ENCODE results near the gene MARS1.
A peak's percentile ranks its signal among the peaks of the same experiment; 100 is the strongest.

Gene MARS1

DNA sequence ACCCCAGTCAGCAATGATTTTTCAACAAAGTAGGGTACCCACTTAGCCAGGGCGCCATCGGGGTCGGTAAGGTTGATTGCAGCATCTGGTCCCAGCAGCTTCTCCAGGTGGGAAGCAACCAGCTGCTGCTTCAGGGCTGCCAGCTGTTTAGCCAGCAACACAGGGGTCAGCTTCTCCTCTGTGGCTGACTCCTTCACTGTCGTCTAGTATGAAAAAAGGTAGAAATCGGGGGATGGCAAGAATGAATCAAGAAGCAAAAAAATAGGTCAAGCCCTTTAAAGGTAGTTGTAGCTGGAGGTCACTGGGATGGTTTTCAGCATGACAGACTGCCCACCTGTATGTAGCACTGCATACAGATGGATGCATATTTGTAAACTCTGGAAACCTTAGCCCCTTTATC, 46.4 kb downstream of the MARS1 start:
- FAIRE-seq: no peak

DNA sequence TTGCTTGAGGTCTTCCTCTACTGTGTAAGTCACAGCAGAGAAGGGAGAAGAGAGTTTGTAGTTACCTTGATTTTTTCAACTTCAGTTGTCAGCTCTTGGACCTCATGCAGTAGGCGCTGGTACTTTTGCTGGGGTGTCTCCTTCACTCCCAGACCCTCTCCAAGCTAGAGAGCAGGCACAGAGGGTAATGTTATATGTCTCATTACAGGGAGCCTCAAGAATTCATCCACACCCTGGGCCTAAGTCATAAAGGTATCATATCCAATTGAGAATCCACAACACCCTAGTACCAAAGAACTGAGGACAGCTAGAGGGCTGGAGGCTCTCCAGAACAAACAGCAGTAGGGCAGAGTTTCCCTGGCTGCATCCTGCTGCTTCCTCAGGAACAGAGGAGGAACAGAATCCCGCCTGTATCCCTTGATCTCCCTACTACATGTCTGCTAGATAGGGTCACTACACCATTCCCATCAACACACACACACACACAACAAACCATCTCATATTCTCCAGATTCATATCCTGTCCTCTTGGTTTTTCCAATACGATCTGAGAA, 47.2 kb downstream of the MARS1 start:
- no peak for FAIRE-seq

DNA sequence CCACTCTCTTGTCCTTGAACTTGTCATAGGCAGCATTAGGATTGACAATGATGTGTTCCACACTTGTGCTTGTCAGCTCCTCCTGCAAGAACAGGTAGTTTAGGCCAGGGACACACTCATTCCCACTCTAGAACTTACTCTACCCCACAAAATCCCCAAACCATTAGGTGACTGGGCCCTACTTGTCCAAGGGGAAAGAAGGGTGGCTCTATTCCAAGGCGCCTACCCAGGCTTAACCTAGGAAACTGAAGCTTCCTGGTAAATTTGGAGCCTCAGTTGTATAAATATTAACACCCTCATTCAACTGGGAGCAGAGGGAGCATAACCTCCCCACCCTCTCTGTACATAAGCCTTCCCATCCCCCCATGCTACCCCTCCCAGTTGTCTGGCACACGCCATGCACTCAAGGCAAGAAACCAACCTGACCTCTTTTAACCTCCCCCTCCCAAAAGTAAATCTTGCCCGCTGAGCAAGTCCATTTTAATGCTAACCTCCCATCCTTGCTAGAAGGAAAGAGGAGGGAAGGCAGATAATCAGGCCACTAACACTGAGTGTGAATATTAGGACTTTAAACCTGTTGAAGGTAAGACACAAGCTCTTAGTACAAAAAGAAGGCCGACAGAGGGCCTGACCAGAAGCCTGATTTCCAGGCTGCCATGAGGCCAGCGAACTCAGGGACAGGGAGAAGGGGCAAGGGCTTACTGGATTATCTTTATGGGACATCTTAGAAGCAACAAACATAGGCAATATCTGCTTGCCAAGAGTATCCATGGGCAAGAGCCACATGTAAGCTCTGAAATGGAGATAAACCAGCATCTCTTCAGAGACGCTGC, 48.1 kb downstream of the MARS1 start:
- FAIRE-seq: no peak

DNA sequence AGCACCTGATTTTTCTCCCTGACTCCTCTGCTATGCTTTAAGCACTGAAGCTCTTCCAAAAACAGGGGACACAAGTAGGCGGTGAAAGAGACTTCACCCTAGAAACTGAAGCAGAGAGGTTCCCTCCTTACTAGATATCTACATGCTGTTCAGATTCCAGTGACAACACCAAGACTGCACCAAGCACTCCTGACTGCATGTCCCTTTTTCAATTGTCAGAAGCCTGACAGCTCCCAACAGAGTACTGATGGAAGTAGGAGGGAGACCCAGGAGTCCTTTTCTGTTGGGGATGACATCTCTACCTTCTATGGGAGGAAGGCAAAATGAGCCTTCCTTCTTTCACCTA, 48.7 kb downstream of the MARS1 start:
- FAIRE-seq: no peak

DNA sequence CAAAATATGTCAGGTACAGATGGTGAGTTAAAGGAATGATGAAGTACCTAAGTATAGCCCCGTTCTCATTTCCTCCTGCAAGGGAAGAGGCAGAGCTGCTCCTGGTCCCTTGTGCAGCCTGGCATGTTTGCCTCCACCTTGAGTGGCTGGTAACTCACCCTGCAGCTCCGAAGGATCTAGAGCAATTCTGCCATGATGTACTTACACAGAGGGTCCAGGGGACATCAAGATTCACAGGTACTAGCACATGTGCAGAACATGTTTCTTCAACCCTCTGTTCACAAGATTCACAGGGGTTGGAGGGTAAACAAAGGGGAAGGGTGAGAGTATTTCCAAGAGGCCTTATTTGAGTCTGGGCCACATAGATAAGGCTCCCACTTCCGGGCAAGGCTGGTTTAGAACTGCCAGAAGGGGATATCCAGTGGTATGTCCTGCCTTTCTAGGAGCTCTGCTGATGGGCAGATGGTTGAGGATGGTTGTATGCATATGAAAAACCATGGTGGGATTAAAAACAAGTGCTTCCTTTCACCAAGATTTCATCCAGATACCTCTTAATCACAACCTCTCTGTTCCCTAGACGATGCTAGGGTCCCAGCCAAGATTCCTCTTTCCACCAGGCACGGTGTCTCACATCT, 51.4 kb downstream of the MARS1 start:
- FAIRE-seq: no peak

DNA sequence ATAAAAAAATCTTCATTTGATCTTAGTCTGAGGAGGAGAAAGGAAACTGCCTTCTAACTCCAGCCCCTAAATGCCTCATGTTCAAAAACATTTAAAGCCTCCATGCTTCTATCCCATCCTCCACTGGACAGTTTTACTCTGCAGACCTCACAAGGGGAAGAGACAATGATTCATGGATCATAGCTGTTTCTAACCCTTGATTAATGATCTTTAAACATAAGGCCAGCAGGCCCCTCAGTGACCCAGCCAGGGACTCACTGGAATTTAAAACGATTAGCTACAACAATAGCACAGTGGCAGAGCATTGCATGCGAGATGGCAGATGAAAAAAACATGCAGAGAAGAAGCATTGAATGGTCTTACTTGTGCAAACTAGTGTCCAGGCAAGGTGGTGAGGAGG, 53.1 kb downstream of the MARS1 start:
- no peak for FAIRE-seq

DNA sequence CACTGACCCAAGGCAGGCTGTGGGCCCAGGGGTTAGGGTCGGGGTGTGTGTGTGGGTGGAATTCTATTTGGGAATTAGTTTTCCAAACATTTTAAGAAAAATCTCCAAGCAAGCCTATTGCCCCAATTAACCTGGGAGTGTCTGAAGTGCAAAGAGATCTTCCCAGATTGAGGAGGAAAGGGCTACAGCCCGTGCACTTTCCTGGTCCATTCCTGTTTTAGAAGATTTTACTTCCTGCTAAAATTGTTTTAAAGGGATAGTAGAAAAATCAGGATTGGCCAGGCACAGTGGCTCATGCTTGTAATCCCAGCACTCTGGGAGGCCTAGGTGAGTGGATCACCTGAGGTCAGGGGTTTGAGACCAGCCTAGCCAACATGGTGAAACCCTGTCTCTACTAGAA, 53.8 kb downstream of the MARS1 start:
- no peak for FAIRE-seq

DNA sequence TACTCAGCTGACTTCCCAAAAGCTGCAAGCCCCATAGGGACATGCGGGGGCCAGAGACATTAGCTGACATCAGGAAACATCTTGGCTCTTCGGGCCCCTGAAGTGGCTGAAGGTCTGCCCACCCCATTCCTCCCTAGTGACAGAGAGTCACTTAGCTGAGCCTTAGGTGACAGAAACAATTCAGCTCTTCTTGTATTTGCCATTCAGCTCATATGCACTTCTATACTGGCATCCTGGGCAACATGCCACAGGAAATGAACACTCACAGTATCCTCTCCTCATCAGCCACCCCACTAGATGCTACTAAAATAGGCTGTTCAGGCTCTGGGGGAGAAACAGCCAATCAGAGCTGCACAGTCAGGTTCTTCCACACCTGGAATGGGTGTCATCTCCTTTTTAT, 55.7 kb downstream of the MARS1 start:
- no peak for FAIRE-seq

DNA sequence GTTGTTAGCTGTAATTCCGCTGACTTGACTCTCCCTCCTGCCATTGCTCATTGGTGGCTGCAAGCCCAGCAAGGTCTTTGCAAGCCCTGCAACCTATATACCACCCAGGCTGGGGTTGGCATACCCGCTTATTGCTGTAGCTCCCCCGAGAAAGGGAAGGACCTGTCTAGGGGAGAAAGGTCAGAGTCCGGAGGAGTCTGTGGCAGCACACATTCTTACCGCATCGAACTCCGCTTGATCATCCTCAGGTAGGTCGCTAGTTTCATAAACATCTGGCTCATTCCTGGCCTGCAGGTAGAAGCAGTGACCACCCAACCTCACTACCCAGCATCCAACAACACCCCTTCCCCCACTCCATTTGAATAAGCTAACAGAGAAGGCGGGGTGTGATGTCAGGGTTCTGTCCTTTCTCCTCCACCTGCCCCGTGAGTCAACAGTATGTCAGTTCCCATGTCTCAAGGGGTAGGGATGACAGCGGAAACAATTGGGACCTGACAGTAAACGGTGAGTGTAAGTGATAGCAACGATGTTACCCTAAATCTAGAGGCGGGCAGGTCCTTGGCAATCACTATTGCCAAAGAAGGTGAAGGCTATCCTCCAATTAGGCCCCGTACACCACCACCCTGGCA, 58.1 kb downstream of the MARS1 start:
- no peak for FAIRE-seq

DNA sequence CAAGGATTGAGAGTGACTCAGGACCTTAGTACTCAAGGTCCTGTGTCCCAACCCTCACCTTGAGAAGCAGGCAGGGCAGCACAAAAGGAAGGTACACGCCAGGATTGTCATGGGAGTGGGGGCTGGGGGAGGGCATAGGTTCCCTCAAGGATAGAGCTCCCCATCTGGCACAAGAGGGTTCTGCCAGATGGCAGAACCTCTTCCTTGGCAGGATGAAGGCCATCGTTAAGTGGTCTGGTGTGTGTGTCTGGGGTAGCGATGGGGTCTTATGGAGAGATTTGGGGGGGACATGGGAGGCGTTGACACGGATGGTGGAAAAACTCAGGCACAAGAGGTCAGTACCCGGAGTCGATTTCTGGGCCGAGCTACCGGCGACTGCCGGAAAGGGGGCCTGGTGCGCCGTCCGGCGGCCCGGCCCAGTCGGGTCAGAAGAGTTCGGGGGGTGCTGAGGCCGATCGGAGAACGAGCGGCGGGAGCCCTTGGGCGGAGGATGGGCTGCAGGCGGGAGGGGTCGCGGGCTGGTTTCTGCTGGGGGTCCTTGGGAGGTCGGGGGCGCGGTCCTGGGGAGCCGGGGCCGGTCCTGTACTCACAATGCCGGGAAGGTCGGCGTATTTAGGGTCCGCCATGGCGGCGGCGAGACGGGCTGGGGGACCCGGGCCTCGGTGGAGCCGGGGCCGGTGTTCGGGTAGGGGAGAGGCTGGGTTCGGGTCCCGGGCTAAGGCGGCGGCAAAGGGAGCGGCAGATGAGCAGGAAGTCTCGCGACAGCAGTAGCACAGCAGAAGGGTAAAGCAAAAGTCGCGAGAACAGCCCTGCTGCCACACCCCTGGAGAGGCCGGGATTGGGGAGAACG, 58.8 kb downstream of the MARS1 start, which contains the start of gene DCTN2:
Gene DCTN2 (minus strand): TSS at position 755 of the 850 bp plus-strand sequence. CDS start 129 bp downstream, at position 626.
- no peak for FAIRE-seq

DNA sequence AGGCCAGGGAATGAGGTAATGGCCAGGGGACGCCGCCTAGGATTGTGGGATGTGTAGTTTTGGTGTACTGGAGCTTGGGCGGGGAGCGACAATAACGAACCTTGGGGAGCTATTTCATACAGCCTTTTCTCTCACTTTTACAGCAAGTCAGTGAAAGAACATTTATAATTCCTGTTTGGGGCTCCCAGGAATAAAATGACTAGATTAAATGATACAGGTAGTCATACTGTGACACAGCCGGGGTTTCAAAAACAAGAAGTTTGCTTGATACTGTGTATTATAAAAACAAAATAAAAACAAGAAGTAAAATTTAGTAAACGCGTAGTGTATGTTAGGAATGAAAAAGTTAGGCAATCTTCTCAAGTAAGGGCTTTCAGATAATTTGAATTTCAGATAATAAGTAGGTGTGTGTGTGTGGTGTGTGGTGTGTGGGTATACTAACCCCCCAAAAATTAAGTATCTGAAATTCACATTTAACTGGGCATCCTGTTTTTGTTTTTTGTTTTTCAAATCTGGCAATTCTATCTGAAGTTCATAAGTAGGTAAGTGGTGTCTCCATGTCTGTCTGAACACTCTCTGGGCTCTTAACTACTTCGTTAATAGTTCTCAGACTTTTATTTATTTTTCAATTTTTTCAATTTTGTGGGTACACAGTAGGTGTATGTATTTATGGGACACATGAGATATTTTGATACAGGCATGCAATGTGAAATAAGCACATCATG, 59.6 kb downstream of the MARS1 start:
- FAIRE-seq: peak; percentile 51

DNA sequence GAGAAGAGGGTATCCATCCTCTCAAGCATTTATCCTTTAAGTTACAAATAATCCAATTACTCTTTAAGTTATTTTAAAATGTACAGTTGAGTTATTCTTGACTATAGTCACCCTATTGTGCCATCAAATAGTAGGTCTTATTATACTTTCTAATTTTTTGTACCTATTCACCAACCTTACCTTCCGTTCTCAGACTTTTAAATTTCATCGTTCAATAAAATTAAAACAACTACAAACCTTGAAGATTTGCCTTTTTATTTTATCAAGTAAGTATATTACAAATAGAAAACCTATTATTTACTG, 60.1 kb downstream of the MARS1 start:
- no peak for FAIRE-seq

DNA sequence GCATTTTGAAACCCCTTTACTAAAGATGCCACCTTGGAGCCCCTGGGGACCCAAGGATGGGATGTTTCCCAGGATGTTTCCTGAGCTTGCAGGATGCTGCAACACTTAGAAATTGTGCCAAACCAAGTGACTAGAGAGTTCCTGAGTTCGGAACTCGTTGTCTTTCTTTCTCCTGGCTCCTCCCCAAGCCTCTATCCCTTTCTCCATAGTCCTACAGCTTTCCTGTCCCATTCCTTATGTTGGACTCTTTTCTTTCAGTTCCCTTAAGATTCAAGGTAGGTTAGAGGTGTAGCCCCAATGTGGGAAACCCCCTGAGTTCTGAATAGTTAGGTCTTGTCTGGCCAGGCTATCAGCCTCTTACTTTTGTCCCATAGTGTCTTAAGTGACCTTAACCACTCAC, 60.6 kb downstream of the MARS1 start:
- FAIRE-seq: no peak

DNA sequence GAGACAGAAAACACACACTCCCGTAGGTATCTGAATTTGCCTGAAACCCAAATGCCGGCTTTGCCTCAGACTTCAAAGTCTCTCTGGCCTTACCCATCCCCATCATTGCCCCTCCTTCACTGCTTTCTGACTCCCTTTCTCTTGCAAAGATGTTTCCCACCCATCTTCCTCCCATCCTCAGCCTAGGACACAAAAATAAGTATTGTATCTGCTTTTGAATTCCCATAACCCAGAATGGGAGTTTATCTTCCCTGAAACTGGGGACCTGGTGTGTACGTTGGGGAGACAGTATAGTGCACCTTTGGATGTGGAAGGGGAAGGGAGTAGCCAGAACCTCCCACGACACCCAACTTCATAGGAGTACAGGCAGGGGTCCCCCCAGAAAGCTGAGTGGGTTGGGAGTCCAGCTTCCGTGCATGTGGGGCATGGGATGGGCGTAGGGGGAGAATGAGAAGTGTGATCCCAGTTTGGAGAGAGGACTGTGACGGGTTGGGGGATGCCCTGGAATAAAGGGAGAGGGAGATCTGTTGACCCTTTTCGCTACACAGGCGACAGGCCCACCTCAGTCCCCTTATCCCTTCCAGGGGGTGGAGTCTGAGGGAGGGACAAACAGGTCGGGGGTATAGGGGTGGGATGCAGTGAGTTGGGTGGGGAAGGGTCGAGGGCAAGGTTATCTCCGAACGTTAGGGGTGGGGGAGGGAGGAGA, 61.5 kb downstream of the MARS1 start:
- no peak for FAIRE-seq

DNA sequence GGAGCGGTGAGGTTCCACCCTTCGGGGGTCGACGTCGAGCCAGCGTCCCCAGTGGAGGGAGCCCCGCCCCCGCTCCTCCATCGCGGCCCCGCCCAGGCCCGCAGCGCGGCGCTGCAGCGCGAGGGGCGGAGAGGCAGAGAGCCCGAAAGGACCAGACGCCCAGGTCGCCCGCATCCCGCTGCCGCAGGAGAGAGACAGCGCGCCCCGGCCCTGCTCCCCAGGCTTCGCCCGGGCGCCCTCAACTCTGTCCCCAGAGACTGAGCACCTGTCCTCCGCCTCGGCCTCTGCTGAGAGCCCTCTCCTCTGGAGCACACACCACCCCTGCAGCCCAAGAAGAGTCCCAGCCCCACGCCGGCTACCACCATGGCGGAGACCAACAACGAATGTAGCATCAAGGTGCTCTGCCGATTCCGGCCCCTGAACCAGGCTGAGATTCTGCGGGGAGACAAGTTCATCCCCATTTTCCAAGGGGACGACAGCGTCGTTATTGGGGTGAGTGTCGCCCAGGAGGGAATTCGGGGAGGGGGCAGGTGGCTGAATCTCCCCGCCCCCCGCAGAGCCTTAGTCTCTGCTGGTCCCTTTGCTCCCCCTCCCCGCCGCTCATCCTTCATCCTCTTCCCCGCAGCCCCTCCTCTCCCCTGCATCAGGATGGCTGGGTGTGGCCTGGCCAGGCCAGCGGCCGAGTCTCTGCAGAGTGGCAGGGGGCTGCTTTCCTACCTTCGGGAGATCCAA, 62.2 kb downstream of the MARS1 start, which contains the start of gene KIF5A:
Gene KIF5A (plus strand): TSS at position 136 of the 732 bp plus-strand sequence. CDS start 228 bp downstream, at position 364.
- no peak for FAIRE-seq

DNA sequence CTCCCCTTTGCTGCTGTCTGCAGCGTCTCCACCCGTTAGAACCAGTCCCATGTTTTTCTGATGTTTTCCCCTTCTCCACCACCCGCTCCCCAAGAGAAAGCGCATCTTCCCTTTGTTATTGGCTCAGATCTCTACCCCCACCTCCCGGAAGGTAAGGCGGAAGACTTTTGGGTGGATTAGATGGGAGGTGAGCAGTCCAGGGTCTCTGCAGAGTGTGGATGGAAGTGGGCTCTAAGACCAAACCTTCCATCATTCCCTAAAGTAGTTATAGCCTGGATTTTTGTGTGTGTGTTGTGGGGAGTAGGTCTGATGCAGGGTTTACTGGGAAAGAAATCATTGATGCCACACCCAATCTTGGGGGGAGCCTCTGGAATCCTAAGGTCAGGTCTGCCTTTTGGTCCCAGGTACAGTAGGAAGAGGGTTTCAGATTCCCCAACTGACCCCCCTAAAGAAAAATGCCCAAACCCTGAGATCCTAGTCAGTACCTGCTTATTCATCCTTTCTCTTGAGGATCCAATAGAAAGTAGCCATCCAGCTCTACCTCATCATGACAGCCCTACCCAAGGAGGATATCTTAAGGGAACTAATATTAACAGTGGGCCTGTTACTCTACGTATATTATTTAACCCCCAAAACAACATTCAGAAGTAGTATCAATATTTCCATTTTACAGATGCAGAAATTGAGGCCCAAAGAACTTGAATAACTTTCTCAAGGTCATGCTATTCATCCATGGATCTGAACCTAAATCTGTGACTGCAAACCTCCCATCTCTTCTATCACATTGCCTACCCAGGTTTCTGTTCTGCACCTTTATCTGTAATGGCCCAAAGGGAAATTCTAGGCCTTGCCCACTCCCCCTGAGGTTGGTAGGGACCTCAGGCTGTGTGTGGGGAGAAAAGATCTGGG, 63.0 kb downstream of the MARS1 start:
- FAIRE-seq: no peak

DNA sequence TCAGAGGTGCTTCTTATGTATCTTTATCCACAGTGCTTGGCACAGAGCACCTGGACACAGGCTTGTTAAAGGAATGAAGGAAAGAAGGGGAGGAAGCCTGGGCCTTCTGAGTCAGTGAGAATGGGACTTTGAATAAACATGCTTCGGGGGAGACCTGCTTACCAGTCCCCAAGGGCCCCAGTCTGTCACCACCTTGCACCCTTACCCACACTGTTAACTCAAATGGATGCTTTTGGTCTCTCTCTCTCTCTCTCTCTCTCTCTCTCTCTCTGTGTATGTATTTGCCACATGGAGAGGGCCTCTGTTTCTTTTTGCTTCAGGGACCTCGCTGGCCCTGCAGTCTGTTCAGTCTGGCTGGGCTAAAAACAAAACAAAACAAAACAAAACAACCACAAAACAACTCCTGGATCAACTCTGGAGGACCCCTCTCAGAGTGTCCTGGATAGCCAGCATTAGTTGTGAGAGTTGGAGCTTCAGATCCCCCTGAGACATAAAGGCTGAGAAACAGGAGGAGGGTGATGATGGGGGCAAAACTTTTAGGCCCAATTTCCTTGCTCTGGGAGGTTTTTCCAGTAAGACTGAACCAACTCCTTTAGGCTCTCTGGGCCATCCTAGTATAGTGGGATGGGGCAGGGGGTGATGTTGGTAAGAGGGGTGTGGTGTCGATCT, 63.9 kb downstream of the MARS1 start:
- no peak for FAIRE-seq

DNA sequence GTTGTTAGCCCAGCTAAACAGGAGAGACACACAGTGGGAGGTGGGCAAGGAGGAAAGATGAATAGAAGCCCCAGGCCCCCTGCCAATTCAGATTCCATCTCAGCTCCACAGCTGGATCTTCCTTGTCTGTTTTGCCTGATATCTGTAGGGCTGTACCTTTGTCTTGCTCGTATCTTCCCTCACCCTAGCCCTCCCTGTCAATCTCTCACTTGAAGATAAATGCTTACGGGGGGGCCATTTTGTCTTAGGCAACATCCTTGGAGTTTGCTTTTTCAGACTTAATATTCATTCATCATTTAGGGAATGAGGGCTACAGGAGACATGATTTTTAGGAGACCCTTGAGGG, 64.4 kb downstream of the MARS1 start:
- no peak for FAIRE-seq

DNA sequence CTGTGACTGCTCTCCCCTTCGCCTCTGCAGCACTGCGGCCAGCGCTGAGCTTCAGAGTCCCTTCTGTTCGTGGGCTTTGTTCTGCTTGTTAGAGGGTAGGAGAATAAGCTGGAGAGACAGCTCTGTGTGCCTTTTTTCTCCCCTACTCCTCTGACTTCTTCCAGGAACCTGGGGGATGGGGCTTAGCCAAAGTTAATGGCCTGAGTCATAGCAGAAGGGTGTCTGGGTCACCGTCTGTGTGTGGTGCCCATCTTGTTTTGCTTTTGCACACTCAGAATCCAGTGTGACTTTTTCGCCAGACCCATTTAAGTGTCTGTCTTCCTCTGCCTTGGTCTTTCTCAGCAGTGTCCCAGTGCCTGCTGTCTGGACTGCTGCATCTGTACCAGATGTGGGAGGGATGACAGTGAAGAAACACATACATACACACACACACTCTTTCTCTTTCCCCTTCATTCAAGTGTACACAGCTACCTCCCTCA, 65.0 kb downstream of the MARS1 start:
- FAIRE-seq: no peak
